Vagina (tissue), 2 donors: ENCODE measurements around the gene GBGT1. TPM values are rescaled to one million over a fixed set of nuclear protein-coding genes. Genes with fewer than 3 reads are reported as not detected.
A peak's percentile ranks its signal among the peaks of the same experiment; 100 is the strongest.

Experiments
- DNase-seq, 2 donors: peaks; one replicate each; pipeline ENCODE4 v3.0.0-alpha.2; 2017; ENCODE audit errors: extremely low spot score in 2 of 2
- H3K27ac ChIP-seq: fragments of 200-600 bp; sonication (generic); one replicate; pipeline ENCODE4 v1.5.1; 2019
- H3K27me3 ChIP-seq: fragments of 200-600 bp; sonication (generic); one replicate; pipeline ENCODE4 v1.5.1; 2019
- H3K36me3 ChIP-seq, 2 donors: fragments of 200-600 bp; sonication (generic); one replicate each; pipeline ENCODE4 v1.5.1; 2017 to 2019
- H3K4me1 ChIP-seq: fragments of 200-600 bp; sonication (generic); one replicate; pipeline ENCODE4 v1.5.1; 2019
- H3K4me3 ChIP-seq, 2 donors: fragments of 200-600 bp; sonication (generic); 1 replicate in 1 of 2; 2 replicates in 1 of 2; pipeline ENCODE4 v1.5.1; 2016 to 2019
- H3K9me3 ChIP-seq: fragments of 200-600 bp; sonication (generic); one replicate; pipeline ENCODE4 v1.5.1; 2019
- POLR2A ChIP-seq, 2 donors: fragments of 450-650 bp; IDR thresholded peaks; one replicate each; pipeline ENCODE4 v1.6.1; 2017; ENCODE audit warnings: antibody characterized with exemption in 2 of 2, mild to moderate bottlenecking in 2 of 2, moderate library complexity in 2 of 2
- POLR2AphosphoS5 ChIP-seq, 2 donors: sonication (generic); formaldehyde crosslinking; IDR thresholded peaks; one replicate each; pipeline ENCODE4 v1.9.0; 2017; ENCODE audit warnings: antibody characterized with exemption in 2 of 2, mild to moderate bottlenecking in 2 of 2, low read depth in 1 of 2; ENCODE audit not compliant: insufficient read depth in 1 of 2
- intact Hi-C: fragments of 100-400 bp; cut with DNase I; formaldehyde crosslinking; loops from one replicate; pipeline ENCODE4 v1.15.1; 2023
- total RNA-seq: library from RNA; depleted of rRNA; stranded (reverse); fragments of >200 nt; gene quantifications from one replicate; pipeline ENCODE4 v1.2.3, GENCODE V29; 2016
- TF ChIP-seq, protein P1 (sequence below), 3 experiments: fragments of 450-650 bp in 2 of 3; fragments of 200-600 bp in 1 of 3; sonication (generic) in 1 of 3; IDR thresholded peaks; one replicate each; pipeline ENCODE4 v1.5.1; 2017 to 2019; ENCODE audit warnings: antibody characterized with exemption in 3 of 3, mild to moderate bottlenecking in 2 of 3, moderate library complexity in 2 of 3

The GBGT1 gene
- total RNA-seq, 1 donor from 2014 or later, result 27.0 TPM

DNA sequence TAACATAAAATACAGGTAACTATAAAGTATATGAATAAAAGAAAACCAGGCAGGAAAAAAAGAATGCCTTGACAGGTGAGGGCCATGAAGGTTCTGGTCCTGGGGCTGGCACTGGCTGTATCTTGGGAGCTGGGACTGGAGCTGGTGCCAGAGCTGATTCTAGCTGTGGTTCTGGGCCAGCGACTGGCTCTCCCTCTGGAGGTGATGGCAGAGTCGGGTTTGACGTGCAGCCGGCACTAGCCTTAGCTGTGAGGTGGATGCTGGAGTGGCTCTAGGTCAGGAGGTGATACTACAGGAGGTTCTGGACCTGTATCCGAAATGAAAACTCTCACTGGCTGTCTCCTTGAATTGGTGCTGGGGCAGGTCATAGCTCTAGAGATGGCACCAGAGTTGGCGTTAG lies 23.0 kb upstream of the GBGT1 start:
- DNase-seq, result no peak
- no peaks in the 10 kb centered on the region for H3K36me3 ChIP-seq
- TF ChIP-seq POLR2AphosphoS5 (IDR thresholded peaks at IDR 0.05; ENCODE audit: insufficient read depth in 1 of 2, low read depth in 1 of 2) (no peak), POLR2A (IDR thresholded peaks at IDR 0.05) (no peak)
- TF ChIP-seq, protein P1, sequence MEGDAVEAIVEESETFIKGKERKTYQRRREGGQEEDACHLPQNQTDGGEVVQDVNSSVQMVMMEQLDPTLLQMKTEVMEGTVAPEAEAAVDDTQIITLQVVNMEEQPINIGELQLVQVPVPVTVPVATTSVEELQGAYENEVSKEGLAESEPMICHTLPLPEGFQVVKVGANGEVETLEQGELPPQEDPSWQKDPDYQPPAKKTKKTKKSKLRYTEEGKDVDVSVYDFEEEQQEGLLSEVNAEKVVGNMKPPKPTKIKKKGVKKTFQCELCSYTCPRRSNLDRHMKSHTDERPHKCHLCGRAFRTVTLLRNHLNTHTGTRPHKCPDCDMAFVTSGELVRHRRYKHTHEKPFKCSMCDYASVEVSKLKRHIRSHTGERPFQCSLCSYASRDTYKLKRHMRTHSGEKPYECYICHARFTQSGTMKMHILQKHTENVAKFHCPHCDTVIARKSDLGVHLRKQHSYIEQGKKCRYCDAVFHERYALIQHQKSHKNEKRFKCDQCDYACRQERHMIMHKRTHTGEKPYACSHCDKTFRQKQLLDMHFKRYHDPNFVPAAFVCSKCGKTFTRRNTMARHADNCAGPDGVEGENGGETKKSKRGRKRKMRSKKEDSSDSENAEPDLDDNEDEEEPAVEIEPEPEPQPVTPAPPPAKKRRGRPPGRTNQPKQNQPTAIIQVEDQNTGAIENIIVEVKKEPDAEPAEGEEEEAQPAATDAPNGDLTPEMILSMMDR (IDR thresholded peaks at IDR 0.05), result no peak
- H3K27ac ChIP-seq, result no peak overlapping the region
- H3K9me3 ChIP-seq, result no peaks in the 10 kb centered on the region
- H3K27me3 ChIP-seq, result no peaks in the 10 kb centered on the region
- no peaks in the 10 kb centered on the region for H3K4me1 ChIP-seq
- H3K4me3 ChIP-seq, result no peak overlapping the region
- intact Hi-C loops, result loop anchor here (2.0 kb wide), 1 partner anchor 142 kb away; no protein-coding TSS in a partner anchor

DNA sequence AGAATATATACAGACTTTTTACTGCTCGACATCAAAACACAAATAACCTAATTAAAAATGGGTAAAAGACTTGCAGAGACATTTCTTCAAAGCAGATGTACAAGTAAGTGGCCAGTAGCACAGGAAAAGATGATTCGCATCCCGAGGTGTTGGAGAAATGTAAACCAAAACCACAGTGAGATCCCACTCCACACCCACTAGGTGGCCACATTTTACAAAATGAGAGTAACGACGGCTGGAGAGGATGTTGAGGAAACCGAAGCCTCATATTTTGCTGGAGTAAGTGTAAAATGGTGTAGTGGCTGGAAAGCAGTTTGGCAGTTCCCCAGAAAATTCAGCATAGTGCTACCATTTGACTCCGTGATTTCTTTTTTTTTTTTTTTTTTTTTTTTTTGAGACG lies 21.3 kb upstream of the GBGT1 start:
- no peaks in the 10 kb centered on the region for H3K4me1 ChIP-seq
- H3K9me3 ChIP-seq, result no peaks in the 10 kb centered on the region
- H3K27ac ChIP-seq, result no peak overlapping the region
- no peaks in the 10 kb centered on the region for H3K36me3 ChIP-seq
- no peak overlapping the region for H3K4me3 ChIP-seq
- intact Hi-C loops, result no loop called here
- H3K27me3 ChIP-seq, result no peaks in the 10 kb centered on the region
- no peak for TF ChIP-seq POLR2A (IDR thresholded peaks at IDR 0.05)
- TF ChIP-seq, protein P1 (IDR thresholded peaks at IDR 0.05), result peak in 2 of 3 experiments; percentile 14 to 53
- no peak for DNase-seq

DNA sequence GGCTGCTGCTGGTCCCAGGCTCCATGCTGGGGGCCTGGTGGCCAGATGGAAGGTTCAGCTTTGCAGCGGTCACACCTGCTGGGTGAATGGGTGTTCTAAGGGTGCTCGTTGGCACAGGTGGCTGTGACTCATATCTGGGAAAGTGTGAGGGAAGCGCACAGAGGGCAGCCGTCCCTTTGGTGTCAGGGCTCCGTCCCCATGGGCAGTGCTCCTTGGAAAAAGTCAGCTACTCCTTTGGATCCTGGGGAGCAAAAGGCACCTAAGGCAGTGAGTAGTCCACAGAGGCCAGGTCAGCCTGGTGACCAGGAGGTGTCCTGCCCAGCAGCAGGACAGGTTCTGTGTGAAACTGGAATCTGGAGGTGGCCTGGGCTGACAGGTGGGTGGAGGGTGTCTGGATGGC lies 18.4 kb upstream of the GBGT1 start:
- no peaks in the 10 kb centered on the region for H3K4me1 ChIP-seq
- H3K4me3 ChIP-seq, result no peak overlapping the region
- no peaks in the 10 kb centered on the region for H3K27me3 ChIP-seq
- no peaks in the 10 kb centered on the region for H3K36me3 ChIP-seq
- intact Hi-C loops, result no loop called here
- no peak overlapping the region for H3K27ac ChIP-seq
- TF ChIP-seq, protein P1 (IDR thresholded peaks at IDR 0.05), result no peak
- TF ChIP-seq POLR2AphosphoS5 (IDR thresholded peaks at IDR 0.05; ENCODE audit: insufficient read depth in 1 of 2, low read depth in 1 of 2) (no peak), POLR2A (IDR thresholded peaks at IDR 0.05) (no peak)
- no peaks in the 10 kb centered on the region for H3K9me3 ChIP-seq
- DNase-seq, result no peak

DNA sequence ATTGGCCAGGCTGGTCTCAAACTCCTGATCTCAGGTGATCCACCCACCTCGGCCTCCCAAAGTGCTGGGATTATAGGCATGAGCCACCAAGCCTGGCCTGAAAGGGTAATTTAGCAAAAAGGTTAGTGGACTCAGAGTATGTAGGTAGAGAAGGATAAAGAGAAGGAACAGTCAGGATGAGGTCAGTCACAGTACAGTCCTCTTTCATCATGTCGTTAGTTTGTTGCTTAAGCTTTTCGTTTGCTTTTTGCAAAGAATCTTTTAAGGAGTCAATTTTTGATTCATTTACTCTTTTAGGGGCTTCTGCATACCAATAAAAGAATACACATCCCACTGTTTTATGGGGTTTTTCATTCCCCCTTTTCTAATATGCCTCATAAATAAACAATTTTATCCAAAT lies 17.8 kb upstream of the GBGT1 start:
- no peak overlapping the region for H3K4me3 ChIP-seq
- H3K4me1 ChIP-seq, result no peaks in the 10 kb centered on the region
- TF ChIP-seq POLR2A (IDR thresholded peaks at IDR 0.05), result no peak
- TF ChIP-seq POLR2AphosphoS5 (IDR thresholded peaks at IDR 0.05; ENCODE audit: insufficient read depth in 1 of 2, low read depth in 1 of 2), result no peak
- TF ChIP-seq, protein P1 (IDR thresholded peaks at IDR 0.05), result no peak
- H3K27me3 ChIP-seq, result no peaks in the 10 kb centered on the region
- no peaks in the 10 kb centered on the region for H3K9me3 ChIP-seq
- no peak for DNase-seq
- intact Hi-C loops, result no loop called here
- H3K36me3 ChIP-seq, result no peaks in the 10 kb centered on the region
- no peak overlapping the region for H3K27ac ChIP-seq

DNA sequence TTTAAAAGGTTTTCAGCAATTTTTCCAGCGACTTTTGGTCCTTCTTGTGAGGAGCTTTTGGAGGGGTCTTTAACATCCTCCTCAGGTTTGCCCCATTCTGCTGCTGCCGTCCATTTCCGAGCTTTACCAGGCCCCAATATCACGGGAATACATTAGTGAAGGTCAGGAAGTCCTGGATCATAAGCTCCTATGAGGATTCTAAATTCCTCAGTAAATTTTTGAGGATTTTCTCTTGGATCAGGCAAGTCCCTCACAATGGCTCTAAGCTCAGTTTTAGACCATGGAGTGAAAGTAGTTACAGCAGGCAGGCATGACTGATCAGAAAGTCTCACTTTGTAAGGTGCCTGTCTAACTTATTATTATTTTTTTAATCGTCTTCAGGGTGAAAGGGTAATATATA lies 17.2 kb upstream of the GBGT1 start:
- DNase-seq, result no peak
- no peak overlapping the region for H3K27ac ChIP-seq
- no peaks in the 10 kb centered on the region for H3K9me3 ChIP-seq
- intact Hi-C loops, result no loop called here
- H3K36me3 ChIP-seq, result no peaks in the 10 kb centered on the region
- no peaks in the 10 kb centered on the region for H3K4me1 ChIP-seq
- TF ChIP-seq POLR2A (IDR thresholded peaks at IDR 0.05), result no peak
- TF ChIP-seq, protein P1 (IDR thresholded peaks at IDR 0.05), result no peak
- TF ChIP-seq POLR2AphosphoS5 (IDR thresholded peaks at IDR 0.05; ENCODE audit: insufficient read depth in 1 of 2, low read depth in 1 of 2), result no peak
- no peak overlapping the region for H3K4me3 ChIP-seq
- no peaks in the 10 kb centered on the region for H3K27me3 ChIP-seq
